ENCODE measurements around the gene ATF4.

The ATF4 gene

GRCh38 chr22:39487826-39488520 lies 32.4 kb upstream of the ATF4 start:
- no peak for DNase-seq

- no peak for DNase-seq
Measured at GRCh38 chr22:39488563-39489083, 31.7 kb upstream of the ATF4 start.

GRCh38 chr22:39489094-39490068 lies 31.0 kb upstream of the ATF4 start:
- no peak for DNase-seq

- peak; percentile 38 for DNase-seq
Measured at GRCh38 chr22:39490135-39490798, 30.1 kb upstream of the ATF4 start.

- DNase-seq, result no peak
Measured at GRCh38 chr22:39490966-39491680, 29.2 kb upstream of the ATF4 start.

GRCh38 chr22:39491696-39492095 lies 28.7 kb upstream of the ATF4 start:
- no peak for DNase-seq

GRCh38 chr22:39492186-39492585 lies 28.2 kb upstream of the ATF4 start:
- no peak for DNase-seq

GRCh38 chr22:39493759-39494158 lies 26.6 kb upstream of the ATF4 start:
- no peak for DNase-seq

GRCh38 chr22:39494471-39495120 lies 25.8 kb upstream of the ATF4 start:
- no peak for DNase-seq

GRCh38 chr22:39496131-39496838 lies 24.1 kb upstream of the ATF4 start:
- DNase-seq, result peak; percentile 60

GRCh38 chr22:39497429-39497828 lies 22.9 kb upstream of the ATF4 start:
- DNase-seq, result no peak

- no peak for DNase-seq
Measured at GRCh38 chr22:39498368-39498767, 22.0 kb upstream of the ATF4 start.

- DNase-seq, result no peak
Measured at GRCh38 chr22:39498802-39499201, 21.6 kb upstream of the ATF4 start.

- no peak for DNase-seq
Measured at GRCh38 chr22:39500101-39500500, 20.3 kb upstream of the ATF4 start.

- no peak for DNase-seq
Measured at GRCh38 chr22:39501644-39502108, 18.7 kb upstream of the ATF4 start.

GRCh38 chr22:39502109-39502788 lies 18.1 kb upstream of the ATF4 start, which contains the start of gene MIEF1:
TSS of gene MIEF1 (plus strand) at chr22:39502290. CDS start at chr22:39511295, 9,005 bp downstream.
- peak; percentile 86 for DNase-seq

- DNase-seq, result no peak
Measured at GRCh38 chr22:39502789-39503409, 17.5 kb upstream of the ATF4 start.

GRCh38 chr22:39503630-39504029 lies 16.7 kb upstream of the ATF4 start:
- DNase-seq, result no peak

- DNase-seq, result no peak
Measured at GRCh38 chr22:39504071-39504470, 16.3 kb upstream of the ATF4 start.

Measured in right kidney (tissue), 1 donor.